T47D (cell line): ENCODE results near the gene FAM3A.
"Not testable (repeated sequence)": the region's sequence is repeated elsewhere in the genome, so short reads cannot be mapped to it uniquely, and the experiment has no call there.

Experiments used
- DNase-seq, 2 experiments: peaks; one replicate each; pipeline versions ENCODE4 v3.0.0 to v3.0.0-alpha.2; 2011 to 2012; ENCODE audit warnings: low read depth in 1 of 2, low spot score in 1 of 2
- JUND ChIP-seq: IDR thresholded peaks from 2 replicates; pipeline ENCODE4 v1.6.1; 2012; ENCODE audit warnings: low read depth
- in situ Hi-C: cut with HindIII; loops from 2 replicates; pipeline ENCODE4 v1.10.0; 2016; ENCODE audit warnings: low sequenced_read_pairs, low pct_unique_long_range_greater_than_20kb

The FAM3A gene

DNA sequence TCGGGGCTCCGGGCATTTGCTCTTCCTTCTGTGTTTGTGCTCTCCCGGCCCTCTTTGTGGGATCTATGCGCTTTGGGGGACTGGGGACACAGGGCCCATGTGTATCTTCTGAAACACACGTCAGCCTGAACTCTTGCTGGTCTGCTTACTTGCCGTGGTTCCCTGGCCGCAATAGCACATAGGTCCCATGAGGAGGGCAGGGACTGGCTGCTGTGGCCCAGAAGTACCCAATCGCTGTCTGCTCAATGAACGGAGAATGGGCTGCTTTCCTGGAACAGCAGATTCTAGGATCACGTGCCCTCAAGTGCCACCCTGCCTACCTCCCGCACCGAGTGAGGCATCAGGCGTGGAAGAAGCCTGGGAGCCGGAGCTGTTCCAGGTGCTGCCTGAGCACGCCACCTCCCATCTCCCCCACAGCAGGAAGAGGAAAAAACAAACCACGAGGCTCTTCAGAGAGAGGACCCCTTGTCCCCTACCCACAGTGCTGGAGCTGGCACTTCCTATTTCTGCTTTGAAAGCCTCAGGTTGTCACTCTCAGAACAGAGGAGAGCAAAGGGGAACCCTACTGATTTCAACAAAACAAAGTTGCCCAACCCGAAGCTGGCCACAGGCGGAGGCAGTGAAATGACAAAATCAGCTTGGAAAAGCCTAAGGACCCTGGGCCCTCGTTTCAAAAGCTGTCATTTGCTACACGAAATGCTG, 26.8 kb upstream of the FAM3A start:
- in situ Hi-C loops = no loop called here
- peak in 1 of 2 experiments; percentile 33 for DNase-seq
- TF ChIP-seq JUND = no peak

DNA sequence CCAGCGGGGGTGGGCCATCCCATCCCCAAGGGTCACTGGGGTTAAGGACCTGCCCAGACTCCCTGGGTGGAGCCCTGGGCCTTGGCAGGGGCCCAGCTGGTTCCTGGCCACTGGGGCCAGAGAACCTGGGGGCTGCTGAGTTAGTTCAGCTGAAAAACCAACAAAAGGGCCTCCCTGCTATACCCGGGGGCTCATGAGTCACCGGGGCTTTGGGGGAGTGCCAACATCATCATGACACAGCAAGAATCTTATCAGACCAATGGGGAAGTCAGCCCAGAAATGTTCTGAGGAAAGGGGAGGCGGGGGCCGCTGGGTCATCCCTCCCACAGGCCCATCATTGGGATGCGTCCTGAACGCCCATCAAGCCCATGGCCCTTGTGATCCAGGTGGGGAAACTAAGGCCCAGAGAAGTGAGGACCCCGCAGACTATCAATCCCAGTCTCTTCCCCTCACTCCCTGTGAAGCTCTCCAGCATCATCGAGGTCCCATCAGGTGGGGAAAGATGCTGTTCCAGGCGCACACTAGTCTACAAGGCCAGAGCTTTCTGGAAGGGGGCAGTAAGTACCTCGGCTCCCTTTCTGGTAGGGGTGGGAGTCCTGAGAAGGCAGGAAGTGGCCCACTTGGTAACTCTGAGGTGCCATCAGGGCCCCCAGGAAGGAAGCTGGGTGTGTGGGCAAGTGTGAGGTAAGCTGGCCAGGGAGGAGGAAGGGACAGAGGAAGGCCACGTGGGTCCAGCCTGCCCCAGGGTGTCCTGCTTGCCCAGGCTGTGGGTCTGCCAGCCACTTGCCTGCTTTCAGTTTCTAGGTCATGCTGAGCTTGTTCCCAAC, 26.1 kb upstream of the FAM3A start:
- in situ Hi-C loops = no loop called here
- no peak for TF ChIP-seq JUND
- peak in 1 of 2 experiments; percentile 49 for DNase-seq

DNA sequence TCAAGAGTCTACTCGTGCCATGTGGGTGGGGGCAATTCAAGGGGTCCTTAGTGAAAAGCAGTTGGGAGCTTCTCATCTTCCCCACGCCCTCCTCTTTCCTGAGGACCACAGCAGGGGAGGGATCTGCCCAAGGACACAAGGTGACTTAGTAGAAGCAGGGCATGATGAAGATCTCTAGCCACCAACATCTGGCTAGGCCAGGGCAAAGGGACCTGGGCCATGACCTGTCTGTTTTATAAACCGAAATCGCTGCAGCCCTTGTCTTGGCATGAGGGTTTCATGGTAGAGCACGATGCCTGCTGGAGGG, 25.5 kb upstream of the FAM3A start:
- TF ChIP-seq JUND = no peak
- in situ Hi-C loops = no loop called here
- no peak for DNase-seq

DNA sequence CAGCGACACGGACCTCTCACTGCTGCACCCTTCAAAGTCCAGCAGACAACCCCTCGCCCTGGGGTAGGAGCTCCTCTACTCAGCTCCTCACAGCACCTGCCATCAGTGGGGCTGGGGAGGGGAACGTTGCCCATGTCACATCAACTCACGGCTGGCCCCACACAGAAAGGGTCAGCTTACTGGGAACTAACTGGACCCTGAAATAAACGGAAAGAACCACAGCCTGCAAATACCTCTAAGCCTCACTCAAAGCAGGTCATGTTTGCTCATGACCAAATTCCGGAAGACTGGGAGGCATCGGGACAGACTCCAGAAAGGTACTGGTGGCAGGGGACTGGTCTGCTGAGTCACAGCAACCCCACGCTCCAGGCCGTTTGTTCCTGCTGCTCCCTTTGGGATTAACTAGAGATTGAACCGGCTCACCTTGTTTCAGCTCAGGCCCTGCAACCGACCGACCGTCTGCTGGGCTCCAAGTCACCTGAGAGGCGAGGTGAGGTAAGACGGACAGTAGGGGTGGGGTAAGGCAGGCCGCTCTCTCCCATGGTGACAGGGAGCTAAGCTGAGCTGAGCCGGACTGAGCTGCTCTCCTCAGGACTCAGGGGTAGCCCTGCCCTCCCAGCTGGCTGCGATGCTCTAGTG, 25.0 kb upstream of the FAM3A start:
- TF ChIP-seq JUND = 0 out of 2 replicates have a peak, but pooled peaks have one; percentile 15
- in situ Hi-C loops = no loop called here
- DNase-seq = peak in 1 of 2 experiments; percentile 94

DNA sequence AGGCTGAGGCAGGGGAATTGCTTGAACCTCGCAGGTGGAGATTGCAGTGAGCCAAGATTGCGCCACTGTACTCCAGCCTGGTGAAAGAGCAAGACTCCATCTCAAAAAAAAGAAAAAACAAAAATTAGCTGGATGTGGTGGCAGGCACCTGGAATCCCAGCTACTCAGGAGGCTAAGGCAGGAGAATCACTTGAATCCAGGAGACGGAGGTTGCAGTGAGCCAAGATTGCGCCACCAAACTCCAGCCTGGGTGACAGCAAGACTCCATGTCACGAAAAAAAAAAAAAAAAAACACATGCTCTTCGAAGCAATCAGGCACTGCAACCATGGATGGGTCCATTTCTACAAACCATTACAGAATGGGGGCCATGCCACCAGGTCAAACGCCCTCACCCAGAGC, 24.3 kb upstream of the FAM3A start:
- DNase-seq, in situ Hi-C loops: not testable (repeated sequence)

DNA sequence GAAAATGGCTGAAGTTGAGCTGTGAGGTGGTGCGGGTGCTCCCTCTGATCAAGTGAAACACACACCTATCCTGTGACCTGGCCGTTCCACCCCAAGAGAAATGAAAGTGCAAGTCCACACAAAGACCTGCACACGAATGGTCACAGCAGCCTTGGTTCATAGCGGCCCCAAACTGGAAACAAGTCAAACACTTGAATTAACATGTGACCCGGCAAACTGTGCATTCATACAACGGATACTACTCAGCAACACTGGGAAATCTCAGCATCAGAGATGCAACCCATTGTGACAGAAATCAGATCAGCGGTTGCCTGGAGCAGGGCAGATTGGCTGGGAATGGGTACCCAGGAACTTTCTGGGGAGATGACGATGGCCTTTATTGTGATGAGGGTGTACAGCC, 23.0 kb upstream of the FAM3A start:
- no peak for DNase-seq
- in situ Hi-C loops = no loop called here

GRCh38 chrX:154535892-154536291, 19.9 kb upstream of the FAM3A start:
- in situ Hi-C loops = no loop called here
- TF ChIP-seq JUND = no peak
- no peak for DNase-seq

More for the DNA sequence above, 23.0 kb upstream of the FAM3A start:
- TF ChIP-seq JUND = no peak

GRCh38 chrX:154534526-154535322, 18.7 kb upstream of the FAM3A start:
- peak; percentile 50 to 75 for DNase-seq
- in situ Hi-C loops = no loop called here
- TF ChIP-seq JUND = no peak

GRCh38 chrX:154532690-154533089, 16.7 kb upstream of the FAM3A start:
- in situ Hi-C loops = no loop called here
- no peak for TF ChIP-seq JUND
- DNase-seq = no peak

- in situ Hi-C loops = no loop called here
- DNase-seq = no peak
- no peak for TF ChIP-seq JUND
Measured at GRCh38 chrX:154531626-154532025, 15.6 kb upstream of the FAM3A start.

DNA sequence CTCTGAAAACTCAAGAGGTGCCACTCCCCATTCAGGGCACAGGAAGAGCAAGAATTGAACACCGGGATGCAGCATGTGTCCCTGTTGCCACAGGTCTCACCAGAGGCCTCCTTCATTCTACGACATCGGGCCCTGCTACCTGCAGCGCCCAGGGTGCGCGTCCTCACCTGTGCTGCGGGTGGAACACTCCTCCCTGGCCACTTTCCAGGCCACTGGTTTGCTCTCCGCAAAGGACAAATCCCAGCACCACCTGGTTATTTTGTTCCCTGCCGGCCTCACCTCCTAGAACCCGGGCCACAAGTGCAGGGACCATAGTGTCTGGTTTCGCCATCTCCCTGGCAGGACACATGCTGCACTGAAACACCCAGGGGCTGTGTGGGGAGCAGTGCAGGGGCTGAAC, 14.3 kb upstream of the FAM3A start:
- in situ Hi-C loops = no loop called here
- no peak for TF ChIP-seq JUND
- no peak for DNase-seq

GRCh38 chrX:154529206-154529612, 13.2 kb upstream of the FAM3A start:
- in situ Hi-C loops = no loop called here
- no peak for DNase-seq
- no peak for TF ChIP-seq JUND
